ENCODE measurements around the gene NACC2. TPM values are rescaled to one million over a fixed set of nuclear protein-coding genes. Genes with fewer than 3 reads are reported as not detected.

Gene NACC2
- total and polyA plus RNA-seq, 2 donors from 2014 or later = 7.1 to 30.9 TPM

DNA sequence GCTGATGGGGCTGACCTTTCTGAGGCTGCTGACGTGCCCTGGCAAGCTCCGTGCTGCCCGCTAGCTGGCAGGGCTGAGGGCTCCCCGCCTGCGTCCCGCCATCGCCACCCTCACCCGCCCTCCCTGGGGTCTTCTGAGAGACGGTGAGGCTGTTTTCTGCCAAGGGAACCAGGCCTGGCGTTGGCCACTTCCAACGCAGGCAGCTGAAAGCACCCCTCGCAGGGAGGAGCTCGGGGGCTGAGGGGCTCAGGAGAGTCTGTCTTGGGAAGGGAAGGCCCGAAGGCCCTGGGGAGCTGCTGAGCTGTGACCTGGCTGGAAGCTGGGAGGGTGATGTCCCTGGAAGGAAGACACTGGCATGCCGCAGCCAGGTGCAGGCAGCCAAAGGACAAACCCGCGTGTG lies 33.3 kb upstream of the NACC2 start:
- Histone ChIP-seq H3K27ac (ENCODE audit: low read depth in 2 of 2, low read length in 2 of 2) (no peak overlapping the region), H3K9ac (ENCODE audit: low read length in 3 of 3) (no peak overlapping the region), H3K27me3 (ENCODE audit: control insufficient read depth, insufficient read depth, low read length) (peaks cover 13% of the 10 kb centered on the region), H3K9me3 (ENCODE audit: control insufficient read depth in 2 of 3, insufficient read depth in 1 of 3, low read length in 3 of 3) (no peaks in the 10 kb centered on the region), H3K4me3 (ENCODE audit: low read length in 3 of 3) (no peak overlapping the region), H3K36me3 (ENCODE audit: control insufficient read depth in 2 of 3, insufficient read depth in 3 of 3, low read length in 3 of 3) (no peaks in the 10 kb centered on the region), H3K4me1 (ENCODE audit: control insufficient read depth in 2 of 3, insufficient read depth in 2 of 3, low read depth in 1 of 3, low read length in 3 of 3) (peaks cover 0 to under 1% (median 0%) of the 10 kb centered on the region in 3 donors)
- DNase-seq (no peak), FAIRE-seq (no peak)
- TF ChIP-seq, protein P1, sequence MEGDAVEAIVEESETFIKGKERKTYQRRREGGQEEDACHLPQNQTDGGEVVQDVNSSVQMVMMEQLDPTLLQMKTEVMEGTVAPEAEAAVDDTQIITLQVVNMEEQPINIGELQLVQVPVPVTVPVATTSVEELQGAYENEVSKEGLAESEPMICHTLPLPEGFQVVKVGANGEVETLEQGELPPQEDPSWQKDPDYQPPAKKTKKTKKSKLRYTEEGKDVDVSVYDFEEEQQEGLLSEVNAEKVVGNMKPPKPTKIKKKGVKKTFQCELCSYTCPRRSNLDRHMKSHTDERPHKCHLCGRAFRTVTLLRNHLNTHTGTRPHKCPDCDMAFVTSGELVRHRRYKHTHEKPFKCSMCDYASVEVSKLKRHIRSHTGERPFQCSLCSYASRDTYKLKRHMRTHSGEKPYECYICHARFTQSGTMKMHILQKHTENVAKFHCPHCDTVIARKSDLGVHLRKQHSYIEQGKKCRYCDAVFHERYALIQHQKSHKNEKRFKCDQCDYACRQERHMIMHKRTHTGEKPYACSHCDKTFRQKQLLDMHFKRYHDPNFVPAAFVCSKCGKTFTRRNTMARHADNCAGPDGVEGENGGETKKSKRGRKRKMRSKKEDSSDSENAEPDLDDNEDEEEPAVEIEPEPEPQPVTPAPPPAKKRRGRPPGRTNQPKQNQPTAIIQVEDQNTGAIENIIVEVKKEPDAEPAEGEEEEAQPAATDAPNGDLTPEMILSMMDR (IDR thresholded peaks at IDR 0.05; ENCODE audit: borderline replicate concordance, extremely low read depth, insufficient read depth) = no peak
- intact Hi-C loops (cut with DNase I) = no loop called here

DNA sequence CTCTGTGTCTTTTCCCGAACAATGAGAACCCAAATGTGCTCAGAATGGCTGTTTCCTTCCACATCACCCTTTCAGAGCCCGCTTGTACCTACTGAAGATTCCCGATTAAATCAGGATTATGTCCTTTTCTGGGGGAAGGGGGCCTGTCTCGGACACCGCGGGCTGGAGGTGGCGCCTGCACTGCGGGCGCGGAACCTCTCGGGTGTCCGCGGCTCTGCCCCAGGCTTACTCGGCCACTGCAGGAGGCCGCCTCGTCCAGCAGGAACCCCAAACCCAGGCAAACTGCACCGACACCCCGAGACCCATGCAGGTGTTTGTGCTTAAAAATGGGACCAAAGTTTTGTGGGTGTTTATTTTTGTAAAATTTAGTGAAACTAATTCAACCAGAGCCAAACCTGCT lies 32.2 kb upstream of the NACC2 start:
- no peaks in the 10 kb centered on the region for H3K9me3 ChIP-seq (ENCODE audit: control insufficient read depth in 2 of 3, insufficient read depth in 1 of 3, low read length in 3 of 3)
- H3K4me1 ChIP-seq (ENCODE audit: control insufficient read depth in 2 of 3, insufficient read depth in 2 of 3, low read depth in 1 of 3, low read length in 3 of 3) = peaks cover 0 to 6% (median 0%) of the 10 kb centered on the region in 3 donors
- TF ChIP-seq, protein P1 (IDR thresholded peaks at IDR 0.05; ENCODE audit: borderline replicate concordance, extremely low read depth, insufficient read depth) = no peak
- H3K4me3 ChIP-seq (ENCODE audit: low read length in 3 of 3) = no peak overlapping the region
- H3K36me3 ChIP-seq (ENCODE audit: control insufficient read depth in 2 of 3, insufficient read depth in 3 of 3, low read length in 3 of 3) = no peaks in the 10 kb centered on the region
- no peak overlapping the region for H3K27ac ChIP-seq (ENCODE audit: low read depth in 2 of 2, low read length in 2 of 2)
- peaks cover 13% of the 10 kb centered on the region for H3K27me3 ChIP-seq (ENCODE audit: control insufficient read depth, insufficient read depth, low read length)
- H3K9ac ChIP-seq (ENCODE audit: low read length in 3 of 3) = no peak overlapping the region
- intact Hi-C loops (cut with DNase I) = no loop called here
- DNase-seq (no peak), FAIRE-seq (no peak)

DNA sequence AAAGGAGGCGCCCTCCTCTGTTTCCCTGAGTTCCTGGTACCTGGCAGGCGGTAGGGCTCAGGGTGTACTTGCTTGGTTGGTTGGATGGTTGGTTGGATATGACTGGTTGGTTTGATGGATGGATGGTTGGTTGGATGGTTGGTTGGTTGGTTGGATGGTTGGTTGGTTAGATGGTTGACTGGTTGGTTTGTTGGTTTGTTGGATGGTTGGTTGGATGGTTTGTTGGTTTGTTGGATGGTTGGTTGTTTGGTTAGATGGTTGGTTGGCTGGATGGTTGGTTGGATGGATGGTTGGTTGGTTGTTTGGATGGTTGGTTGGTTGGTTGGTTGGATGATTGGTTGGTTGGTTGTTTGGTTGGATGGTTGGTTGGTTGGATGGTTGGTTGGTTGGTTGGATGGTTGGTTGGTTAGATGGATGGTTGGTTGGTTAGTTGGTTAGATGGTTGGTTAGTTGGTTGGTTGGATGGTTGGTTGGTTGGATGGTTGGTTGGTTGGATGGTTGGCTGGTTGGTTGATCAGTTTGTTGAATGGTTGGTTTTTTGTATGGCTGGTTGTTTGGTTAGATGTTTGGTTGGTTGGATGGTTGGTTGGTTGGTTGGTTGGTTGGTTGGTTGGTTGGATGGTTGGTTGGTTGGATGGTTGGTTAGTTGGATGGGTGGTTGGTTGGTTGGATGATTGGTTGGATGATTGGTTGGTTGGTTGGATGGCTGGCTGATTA lies 30.0 kb upstream of the NACC2 start:
- no peak for DNase-seq
- no peak for FAIRE-seq
- peaks cover 7% of the 10 kb centered on the region for H3K27me3 ChIP-seq (ENCODE audit: control insufficient read depth, insufficient read depth, low read length)
- no peaks in the 10 kb centered on the region for H3K9me3 ChIP-seq (ENCODE audit: control insufficient read depth in 2 of 3, insufficient read depth in 1 of 3, low read length in 3 of 3)
- H3K9ac ChIP-seq (ENCODE audit: low read length in 3 of 3) = no peak overlapping the region
- TF ChIP-seq, protein P1 (IDR thresholded peaks at IDR 0.05; ENCODE audit: borderline replicate concordance, extremely low read depth, insufficient read depth) = no peak
- intact Hi-C loops (cut with DNase I) = loop anchor here (5.0 kb wide), 1 partner anchor 158 kb away; no protein-coding TSS in a partner anchor
- H3K27ac ChIP-seq (ENCODE audit: low read depth in 2 of 2, low read length in 2 of 2) = no peak overlapping the region
- H3K4me3 ChIP-seq (ENCODE audit: low read length in 3 of 3) = no peak overlapping the region
- H3K4me1 ChIP-seq (ENCODE audit: control insufficient read depth in 2 of 3, insufficient read depth in 2 of 3, low read depth in 1 of 3, low read length in 3 of 3) = peaks cover 0 to 6% (median 0%) of the 10 kb centered on the region in 3 donors
- no peaks in the 10 kb centered on the region for H3K36me3 ChIP-seq (ENCODE audit: control insufficient read depth in 2 of 3, insufficient read depth in 3 of 3, low read length in 3 of 3)

All from kidney (tissue), 14 donors.